Choroid plexus epithelial cell (primary cell): ENCODE results near the gene TUBB1.
"Not testable (repeated sequence)": the region's sequence is repeated elsewhere in the genome, so short reads cannot be mapped to it uniquely, and the experiment has no call there.

ENCODE experiments used
- DNase-seq: peaks from one replicate; pipeline ENCODE4 v3.0.0-alpha.2; 2010; ENCODE audit warnings: low read depth
- H3K4me3 ChIP-seq: 2 replicates; pipeline ENCODE4 v1.5.1; 2011; ENCODE audit warnings: low read depth, mild to moderate bottlenecking, control low read depth, low read length, moderate library complexity
- TF ChIP-seq, protein P1 (sequence below): conservative IDR thresholded peaks from 2 replicates; pipeline ENCODE4 v1.5.1; 2011; ENCODE audit warnings: low read depth, mild to moderate bottlenecking, control low read depth, inconsistent platforms, low read length, moderate library complexity

Gene TUBB1

DNA sequence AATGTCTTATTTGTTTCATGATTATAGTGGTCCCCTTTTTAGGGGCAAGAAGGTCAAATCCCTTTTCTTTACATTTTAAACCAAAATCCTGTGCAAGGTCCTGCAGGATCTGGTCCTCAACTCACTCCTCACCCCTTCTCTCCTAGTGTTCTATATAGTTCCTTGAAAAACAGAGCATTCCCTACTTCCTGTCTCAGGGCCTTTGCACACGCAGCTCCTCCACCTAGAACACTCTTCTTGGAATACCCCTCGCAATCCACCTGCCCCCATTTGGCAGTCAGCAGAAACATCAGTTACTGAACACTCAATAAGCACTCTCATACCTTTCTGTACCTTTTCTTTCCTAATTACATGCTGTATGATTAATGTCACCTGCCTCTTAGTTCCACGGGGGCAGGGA lies 16.2 kb downstream of the TUBB1 start:
- H3K4me3 ChIP-seq = no peak overlapping the region
- no peak for DNase-seq
- TF ChIP-seq, protein P1, sequence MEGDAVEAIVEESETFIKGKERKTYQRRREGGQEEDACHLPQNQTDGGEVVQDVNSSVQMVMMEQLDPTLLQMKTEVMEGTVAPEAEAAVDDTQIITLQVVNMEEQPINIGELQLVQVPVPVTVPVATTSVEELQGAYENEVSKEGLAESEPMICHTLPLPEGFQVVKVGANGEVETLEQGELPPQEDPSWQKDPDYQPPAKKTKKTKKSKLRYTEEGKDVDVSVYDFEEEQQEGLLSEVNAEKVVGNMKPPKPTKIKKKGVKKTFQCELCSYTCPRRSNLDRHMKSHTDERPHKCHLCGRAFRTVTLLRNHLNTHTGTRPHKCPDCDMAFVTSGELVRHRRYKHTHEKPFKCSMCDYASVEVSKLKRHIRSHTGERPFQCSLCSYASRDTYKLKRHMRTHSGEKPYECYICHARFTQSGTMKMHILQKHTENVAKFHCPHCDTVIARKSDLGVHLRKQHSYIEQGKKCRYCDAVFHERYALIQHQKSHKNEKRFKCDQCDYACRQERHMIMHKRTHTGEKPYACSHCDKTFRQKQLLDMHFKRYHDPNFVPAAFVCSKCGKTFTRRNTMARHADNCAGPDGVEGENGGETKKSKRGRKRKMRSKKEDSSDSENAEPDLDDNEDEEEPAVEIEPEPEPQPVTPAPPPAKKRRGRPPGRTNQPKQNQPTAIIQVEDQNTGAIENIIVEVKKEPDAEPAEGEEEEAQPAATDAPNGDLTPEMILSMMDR = no peak

DNA sequence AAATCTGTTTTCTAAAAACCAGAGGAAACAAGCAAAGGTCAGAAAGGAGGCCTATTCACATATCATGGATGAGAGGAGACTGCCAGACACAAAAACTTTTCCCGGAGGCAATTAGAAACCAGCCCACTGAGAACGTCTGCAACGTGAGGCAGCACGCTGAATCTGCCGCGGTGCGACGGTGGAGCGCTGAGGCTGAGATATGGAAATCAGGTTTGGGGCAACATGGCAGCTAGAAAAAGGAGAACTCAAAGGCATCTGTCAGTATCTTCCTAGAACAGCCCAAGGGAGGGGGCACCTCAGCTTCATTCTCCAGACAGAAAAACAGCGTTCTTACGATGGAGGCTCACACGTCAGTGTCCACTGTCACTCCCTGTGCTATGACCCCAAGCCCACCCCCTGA lies 18.2 kb downstream of the TUBB1 start:
- TF ChIP-seq, protein P1 = no peak
- DNase-seq = no peak
- H3K4me3 ChIP-seq = no peak overlapping the region

DNA sequence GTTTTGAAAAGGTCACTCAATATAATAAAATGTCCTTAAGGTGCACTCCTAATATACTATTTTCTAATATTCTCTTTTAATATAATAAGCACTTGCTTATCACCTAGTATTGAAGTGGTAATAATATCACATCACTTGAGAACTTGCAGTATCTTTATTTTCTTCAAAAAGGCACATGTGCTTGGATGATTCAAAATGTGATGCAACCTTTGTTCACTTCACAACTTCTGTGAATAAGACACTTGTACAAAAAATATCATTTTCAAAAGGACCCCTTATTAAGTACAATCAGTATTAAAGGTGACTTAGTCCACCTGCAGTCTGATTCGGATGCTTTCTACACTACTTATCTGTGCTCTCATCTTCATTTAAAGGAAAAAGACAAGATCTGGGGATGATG lies 20.0 kb downstream of the TUBB1 start:
- H3K4me3 ChIP-seq = no peak overlapping the region
- peak; percentile 43 for DNase-seq
- TF ChIP-seq, protein P1 = no peak

DNA sequence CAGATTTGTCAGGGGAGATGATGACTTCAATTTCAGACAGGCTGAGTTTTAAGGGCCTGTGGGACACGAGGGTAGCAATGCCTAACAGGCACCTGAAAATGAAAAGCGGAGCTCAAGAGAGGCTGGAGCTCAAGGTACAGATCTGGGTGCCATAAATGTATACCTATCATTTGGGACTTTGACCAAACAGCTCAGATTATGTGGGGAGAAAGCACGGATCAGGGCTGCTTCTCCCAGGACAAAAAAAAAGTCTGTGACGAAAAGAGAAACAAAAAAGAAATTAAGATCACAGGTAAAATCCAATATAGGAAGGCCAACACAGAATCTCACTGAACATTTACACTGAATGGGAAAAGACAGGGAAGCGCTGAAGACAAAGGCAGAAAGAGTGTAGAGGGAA lies 21.4 kb downstream of the TUBB1 start:
- TF ChIP-seq, protein P1 = no peak
- no peak for DNase-seq
- no peak overlapping the region for H3K4me3 ChIP-seq

DNA sequence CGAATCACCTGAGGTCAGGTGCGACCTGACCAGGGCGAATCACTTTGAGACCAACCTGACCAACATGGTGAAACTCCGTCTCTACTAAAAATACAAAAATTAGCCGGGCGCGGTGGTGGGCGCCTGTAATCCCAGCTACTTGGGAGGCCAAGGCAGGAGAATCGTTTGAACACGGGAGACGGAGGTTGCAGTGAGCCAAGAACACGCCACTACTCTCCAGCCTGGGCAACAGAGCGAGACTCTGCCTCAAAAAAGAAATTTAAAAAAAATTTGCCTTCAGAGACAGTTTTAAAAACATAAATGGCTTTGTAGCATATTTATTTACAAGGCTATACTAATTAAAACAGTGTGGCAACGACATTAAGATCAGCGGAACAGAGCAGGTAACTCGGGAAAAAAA lies 22.3 kb downstream of the TUBB1 start:
- peak overlapping the region; percentile 90 for H3K4me3 ChIP-seq
- DNase-seq = not testable (repeated sequence)

DNA sequence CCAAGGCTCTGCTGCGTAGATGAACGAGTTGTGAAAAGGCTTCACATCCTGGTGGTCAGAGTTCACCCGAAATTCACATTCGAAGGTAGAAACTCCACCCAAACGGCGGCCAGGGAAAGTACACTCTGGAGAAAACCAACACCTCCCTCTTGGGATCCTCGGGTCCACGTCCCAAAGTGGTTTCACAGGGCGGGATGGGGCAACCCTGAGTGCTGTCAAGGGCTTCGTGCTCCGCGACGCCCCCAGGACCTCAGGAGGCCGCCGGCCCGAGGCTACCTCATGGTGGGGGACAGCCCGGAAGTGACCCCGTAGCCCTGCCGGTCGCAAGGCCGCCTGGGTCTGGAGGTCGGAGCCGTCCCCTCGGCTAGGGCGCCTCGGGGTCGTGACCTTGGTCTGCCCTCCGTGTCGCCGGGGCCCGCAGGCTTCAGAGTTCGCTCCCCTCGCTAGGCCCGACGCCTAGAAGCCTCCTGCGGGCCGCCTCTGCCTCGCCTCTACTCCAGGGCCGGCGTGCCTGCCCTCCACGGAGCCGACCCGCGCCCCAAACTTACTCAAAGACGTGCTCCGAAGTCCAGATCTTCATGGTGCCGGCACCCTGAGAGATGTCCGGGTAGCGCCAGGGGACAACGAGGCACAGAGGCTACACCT lies 23.0 kb downstream of the TUBB1 start, which contains the start of gene PRELID3B:
Gene PRELID3B (minus strand): TSS at position 636 of the 645 bp plus-strand sequence. CDS start 56 bp downstream, at position 580.
- H3K4me3 ChIP-seq = peak within 1 kb of the TSS; percentile 90
- DNase-seq = peak; percentile 25

DNA sequence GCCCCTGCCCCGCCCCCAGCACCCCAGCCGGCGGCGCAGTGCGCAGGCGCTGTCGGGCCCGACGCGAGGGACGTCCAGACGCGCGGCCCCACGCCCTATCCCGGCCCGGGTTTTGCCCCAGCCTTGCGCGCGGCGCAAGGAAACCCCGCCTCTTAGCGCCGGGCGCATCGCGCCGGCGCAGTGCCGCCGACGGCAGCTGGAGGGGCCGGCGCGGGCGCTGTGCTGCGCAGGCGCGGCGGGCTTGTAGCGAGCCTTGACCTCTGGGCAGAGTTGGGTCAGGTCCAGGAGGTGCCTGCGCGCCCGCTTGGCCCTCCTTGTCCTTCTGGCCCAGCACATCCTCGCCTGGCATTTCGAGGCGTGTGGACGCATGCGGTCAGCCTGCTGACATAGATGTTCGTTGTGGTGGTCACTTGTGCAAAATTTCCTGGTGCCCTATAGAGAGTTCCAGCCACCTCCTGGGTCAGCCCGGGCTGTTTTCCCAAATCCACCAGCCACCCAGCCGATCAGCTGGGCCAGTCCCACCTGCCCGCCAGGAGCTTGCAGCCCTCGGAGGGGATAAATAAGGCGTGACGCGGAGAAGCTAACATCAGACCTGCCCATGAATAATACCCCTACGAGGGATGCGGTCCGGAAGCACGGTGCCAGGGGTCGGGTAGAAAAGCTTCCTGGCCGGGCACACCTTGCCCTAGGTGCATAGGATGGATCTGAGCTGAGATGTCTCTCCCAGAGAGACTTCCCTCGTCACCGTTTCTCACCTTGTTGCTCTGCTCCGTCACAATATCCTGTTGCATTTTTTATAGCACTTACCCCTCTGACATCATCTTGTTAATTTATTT lies 23.8 kb downstream of the TUBB1 start:
- peak; percentile 92 for DNase-seq
- H3K4me3 ChIP-seq = peak overlapping the region; percentile 90
- TF ChIP-seq, protein P1 = no peak

More for the DNA sequence above, 23.0 kb downstream of the TUBB1 start, which contains the start of gene PRELID3B:
- TF ChIP-seq, protein P1 = no peak
